HG02759 (cell line): ENCODE results near the gene BAIAP2L1.

Source experiments
- ATAC-seq: cut with Tn5 transposase; IDR thresholded peaks from one replicate; pipeline ENCODE4 v1.9.1; 2021; ENCODE audit warnings: mild to moderate bottlenecking, moderate library complexity; ENCODE audit not compliant: unreplicated experiment

BAIAP2L1 gene

DNA sequence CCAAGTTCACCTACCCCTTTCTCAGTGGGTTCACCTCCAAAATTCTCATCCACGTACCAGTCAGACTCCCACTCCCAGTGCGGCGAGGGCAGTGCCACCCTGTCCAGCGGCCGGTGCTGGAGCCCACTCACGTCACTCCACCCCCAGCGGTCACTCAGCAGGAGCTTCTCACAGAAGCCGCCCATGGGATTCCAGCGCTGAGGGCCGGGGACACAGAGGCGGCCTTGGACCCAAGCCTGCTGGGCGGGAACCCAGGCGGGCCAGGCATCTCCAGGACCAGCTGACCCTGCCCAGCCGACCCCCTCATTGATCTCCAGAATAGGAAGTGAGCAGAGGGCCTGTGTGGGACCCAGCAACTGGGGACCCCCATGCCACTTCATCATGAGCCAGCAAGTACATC is 156.0 kb downstream of the BAIAP2L1 start:
- ATAC-seq: no peak

DNA sequence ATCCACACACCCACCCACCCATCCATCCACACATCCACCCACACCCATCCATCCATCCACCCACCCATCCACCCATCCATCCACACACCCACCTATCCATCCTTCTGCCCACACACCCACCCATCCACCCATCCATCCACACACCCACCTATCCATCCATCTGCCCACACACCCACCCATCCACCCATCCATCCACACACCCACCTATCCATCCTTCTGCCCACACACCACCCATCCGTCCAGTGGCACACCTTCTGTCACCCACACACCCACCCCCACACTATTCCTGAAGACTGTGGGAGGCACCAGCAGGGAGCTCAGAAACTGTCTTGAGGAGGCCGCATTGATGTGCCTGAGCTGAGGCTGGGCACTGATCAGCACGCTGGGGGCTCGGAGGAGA is 158.0 kb downstream of the BAIAP2L1 start:
- ATAC-seq: no peak

DNA sequence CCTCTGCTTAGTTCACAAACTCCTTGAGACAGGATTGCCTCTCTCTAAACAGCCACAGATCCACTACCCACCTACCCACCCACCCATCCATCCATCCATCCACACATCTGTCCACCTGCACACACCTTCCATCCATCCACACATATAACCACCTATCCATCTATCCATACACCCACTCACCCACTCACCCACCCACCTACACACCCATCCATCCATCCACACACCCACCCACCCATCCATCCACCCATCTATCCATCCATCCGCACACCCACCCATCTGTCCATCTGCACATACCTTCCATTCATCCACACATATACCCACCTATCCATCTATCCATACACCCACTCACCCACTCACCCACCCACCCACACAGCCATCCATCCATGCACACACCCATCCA is 158.5 kb downstream of the BAIAP2L1 start:
- no peak for ATAC-seq

DNA sequence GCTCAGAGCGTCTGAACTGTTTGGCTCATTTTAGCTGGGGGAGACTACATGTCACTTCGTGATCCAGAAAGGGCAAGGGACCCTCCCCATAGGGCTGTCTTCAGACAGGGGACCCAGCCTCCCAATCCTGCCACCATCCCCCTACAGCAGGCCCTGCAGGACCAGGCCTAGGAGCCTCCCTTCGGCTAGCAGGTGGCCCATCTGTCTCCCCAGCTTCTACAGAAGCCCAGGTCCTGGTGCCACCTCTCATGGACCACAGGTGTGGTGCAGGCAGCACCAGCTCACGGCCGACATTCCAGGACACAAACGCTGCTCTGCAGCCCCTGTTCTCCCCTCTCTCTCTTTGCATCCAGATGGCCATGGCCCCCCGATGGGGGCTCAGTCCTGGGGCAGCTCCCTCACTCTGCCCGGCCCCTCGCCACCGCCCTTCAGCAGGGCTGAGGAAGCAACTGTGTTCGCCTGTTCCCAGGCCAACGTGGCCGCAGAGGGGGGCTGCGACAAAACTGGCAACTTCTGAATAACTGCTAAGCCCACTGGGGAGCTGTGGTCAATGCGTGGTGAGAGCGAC is 159.1 kb downstream of the BAIAP2L1 start:
- peak; percentile 18 for ATAC-seq
